TTC549 (cell line): ENCODE measurements around the gene TAOK1.

Source experiments
- FAIRE-seq: peaks from 2 replicates; lab custom pipeline; 2012; peaks lifted over from hg19 to GRCh38; lab: Jason Lieb, UNC

TAOK1 gene

GRCh38 chr17:29595943-29596774, 206.0 kb downstream of the TAOK1 start:
- FAIRE-seq = no peak

GRCh38 chr17:29596811-29597210, 206.6 kb downstream of the TAOK1 start:
- no peak for FAIRE-seq

GRCh38 chr17:29597361-29598172, 207.4 kb downstream of the TAOK1 start:
- no peak for FAIRE-seq
